T-helper 1 cell treated with Interleukin-12 subunit alpha and Interleukin-12 subunit beta and Interleukin-4 antibody, amounts not matched to agents 30 ng/mL and 1 ng/mL, for 36 hours (primary cell): ENCODE results near the gene WSCD2. TPM values are rescaled to one million over a fixed set of nuclear protein-coding genes. Genes with fewer than 3 reads are reported as not detected.

ENCODE experiments used
- intact Hi-C: fragments of 100-400 bp; cut with micrococcal nuclease; formaldehyde crosslinking; loops from one replicate; pipeline ENCODE4 v1.15.1; 2024
- total RNA-seq: library from RNA; stranded (reverse); gene quantifications from 2 replicates; pipeline ENCODE4 v1.2.3, GENCODE V29; 2022

The WSCD2 gene
- total RNA-seq, 1 donor from 2014 or later = not detected

DNA sequence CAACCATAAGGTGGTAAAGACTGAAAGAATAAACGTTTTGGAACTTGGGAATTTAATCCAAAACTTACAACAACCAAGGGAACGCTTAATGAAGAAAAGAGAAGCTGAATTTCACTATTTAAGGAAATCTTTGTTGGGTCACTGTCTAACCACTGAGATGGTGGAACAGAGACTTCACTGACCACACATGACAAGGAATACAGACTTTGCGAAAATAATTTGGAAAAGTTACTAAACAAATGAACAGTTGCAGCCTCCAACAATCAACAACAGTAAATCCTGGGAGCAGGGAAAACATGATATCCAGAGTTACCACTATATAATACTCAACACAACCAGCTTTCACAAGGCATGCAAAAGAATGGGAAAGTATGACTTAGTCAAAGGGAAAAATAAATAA is 131.0 kb downstream of the WSCD2 start:
- intact Hi-C loops = no loop called here

DNA sequence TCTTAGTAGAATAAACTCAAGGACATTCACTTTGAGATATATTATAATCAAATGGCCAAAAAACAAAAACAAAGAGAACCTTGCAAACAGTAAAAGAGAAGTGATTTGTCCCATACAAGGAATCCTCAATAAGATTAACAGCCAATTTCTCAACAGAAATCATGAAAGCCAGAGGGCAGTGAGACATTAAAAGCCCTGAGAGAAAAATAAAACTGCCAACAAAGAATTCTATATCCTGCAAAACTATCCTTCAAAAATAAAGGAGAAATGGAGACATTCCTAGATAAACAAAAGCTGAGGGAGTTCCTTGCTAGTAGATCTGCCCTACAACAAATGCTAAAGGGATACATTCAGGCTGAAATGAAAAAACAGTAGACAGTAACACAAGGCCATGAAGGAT is 131.9 kb downstream of the WSCD2 start:
- intact Hi-C loops = no loop called here

DNA sequence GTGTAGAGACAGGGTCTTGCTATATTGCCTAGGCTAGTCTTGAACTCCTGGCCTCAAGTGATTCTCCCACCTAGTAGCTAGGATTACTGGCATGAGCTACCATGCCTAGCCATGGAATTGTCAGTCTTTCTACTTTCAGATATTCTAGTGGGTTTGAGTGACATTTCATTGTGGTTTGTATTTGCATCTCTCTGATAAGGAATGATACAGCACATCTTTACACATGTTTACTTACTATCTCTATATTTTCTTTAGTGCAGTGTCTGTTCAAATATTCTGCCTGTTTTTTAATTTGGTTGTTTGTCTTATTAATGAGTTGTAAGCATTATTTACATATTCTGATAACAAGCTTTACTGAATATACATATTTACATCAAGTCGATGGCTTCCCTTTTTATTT is 136.4 kb downstream of the WSCD2 start:
- intact Hi-C loops = no loop called here

DNA sequence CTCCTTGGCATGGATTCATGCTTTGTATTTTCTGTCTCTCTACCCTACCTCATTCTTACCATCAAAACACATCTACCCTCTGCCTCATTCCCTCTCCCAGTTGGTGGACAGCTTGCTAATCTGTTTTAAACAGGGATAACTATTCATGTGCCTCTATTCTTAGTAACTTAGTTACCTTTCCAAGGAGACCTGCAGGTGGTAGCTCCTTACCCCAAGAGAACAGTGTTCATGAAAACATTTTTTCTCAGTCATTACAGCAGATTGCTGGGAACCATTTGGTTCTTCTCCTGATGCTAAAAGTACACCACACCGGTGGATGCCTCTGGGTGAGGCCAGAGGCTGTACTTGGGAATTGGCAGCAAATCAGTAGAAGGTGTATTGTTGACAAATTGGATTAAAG is 137.0 kb downstream of the WSCD2 start:
- intact Hi-C loops = no loop called here

GRCh38 chr12:108267450-108267849 is 138.4 kb downstream of the WSCD2 start:
- intact Hi-C loops = no loop called here

DNA sequence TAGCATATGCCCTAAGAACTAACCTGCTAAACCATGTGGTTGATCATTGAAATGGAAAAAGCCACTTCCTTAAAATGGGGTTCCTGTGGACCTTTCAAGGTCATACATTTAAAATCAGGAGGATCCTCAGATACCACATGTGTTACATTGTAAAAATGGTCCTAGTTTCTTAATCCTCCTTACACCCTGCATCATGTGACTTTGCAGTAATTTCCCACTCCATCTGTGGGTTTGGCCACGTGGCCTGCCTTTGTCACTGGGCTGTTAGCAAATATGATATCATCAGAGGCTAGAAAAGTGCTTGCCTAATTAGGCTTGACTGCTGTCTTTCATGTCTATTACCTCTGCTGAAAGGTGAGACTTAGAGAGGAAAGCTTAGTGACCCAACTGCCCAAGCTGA is 139.3 kb downstream of the WSCD2 start:
- intact Hi-C loops = no loop called here

DNA sequence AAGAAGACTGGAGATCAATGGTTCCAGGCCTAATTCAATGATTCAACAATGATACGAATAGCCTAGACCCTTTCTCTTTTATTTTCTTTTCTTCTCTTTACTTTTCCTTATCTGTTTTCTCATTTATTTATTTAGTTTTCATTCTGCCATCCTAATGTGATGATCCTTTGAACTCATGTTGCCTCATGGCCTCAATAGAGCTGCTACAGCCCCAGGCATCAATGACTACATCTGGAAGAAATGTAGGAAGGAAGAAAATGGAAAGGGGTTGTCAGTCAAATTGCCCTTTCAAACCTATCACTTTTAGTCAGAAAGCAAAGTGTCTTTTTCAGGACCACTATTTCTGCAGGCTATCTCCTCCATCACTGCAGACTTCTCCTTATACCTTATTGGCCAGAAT is 140.1 kb downstream of the WSCD2 start:
- intact Hi-C loops = no loop called here

- intact Hi-C loops = no loop called here
Observed at GRCh38 chr12:108270035-108270848, 141.2 kb downstream of the WSCD2 start.

DNA sequence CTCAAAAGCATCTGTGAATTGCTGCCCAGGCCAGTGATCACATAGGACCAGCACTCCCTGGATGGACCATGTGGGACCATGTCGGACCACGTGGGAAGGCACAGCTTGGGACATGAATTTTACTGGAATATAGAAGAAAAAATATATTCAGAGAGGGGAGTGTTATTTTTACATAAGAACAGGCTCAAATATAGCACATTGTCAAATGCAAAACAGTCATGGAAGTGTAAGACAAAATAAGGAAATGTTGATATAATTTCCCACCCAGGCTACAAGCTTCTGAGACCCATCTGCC is 141.7 kb downstream of the WSCD2 start:
- intact Hi-C loops = no loop called here

GRCh38 chr12:108271951-108272872 is 143.1 kb downstream of the WSCD2 start:
- intact Hi-C loops = no loop called here

DNA sequence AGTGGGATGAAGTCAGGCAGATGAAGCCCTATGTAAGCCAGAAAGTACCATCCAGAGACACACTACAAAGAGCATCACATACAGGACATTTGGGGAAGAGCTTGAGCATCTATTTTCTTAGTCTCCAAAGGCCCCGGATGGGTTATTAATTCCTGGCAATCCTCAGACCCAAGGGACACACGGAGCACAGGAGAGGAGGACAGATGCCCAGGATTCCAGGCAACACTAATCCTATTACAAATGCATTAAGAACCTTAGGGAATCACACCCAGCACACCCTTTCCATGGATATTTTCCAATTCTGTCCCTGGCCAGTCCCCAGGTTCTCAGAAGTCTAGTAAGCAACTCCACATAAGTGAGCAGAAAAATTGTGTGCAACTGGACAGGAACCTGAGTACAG is 144.1 kb downstream of the WSCD2 start:
- intact Hi-C loops = no loop called here

- intact Hi-C loops = no loop called here
Observed at GRCh38 chr12:108277613-108278012, 148.5 kb downstream of the WSCD2 start.

DNA sequence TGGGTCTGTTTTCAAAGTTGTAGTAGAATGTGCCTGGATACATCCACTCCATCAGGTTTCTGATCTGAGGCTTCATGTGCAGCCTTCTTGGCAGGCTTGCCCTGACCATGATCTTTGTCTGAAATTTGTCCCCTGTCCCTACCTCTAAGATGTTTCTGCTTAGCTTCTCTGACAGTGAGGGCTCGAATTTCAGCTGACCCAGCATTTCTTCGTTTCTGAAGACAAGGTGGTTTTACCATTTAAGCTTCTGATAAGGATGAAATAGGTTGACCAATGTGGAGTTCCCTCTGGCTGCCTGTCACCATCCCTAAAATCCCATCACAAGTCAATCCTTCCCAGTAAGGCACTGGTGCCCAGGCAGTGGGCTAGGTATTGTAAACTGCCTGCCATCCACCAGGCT is 153.1 kb downstream of the WSCD2 start:
- intact Hi-C loops = no loop called here

GRCh38 chr12:108282676-108283075 is 153.6 kb downstream of the WSCD2 start:
- intact Hi-C loops = no loop called here

DNA sequence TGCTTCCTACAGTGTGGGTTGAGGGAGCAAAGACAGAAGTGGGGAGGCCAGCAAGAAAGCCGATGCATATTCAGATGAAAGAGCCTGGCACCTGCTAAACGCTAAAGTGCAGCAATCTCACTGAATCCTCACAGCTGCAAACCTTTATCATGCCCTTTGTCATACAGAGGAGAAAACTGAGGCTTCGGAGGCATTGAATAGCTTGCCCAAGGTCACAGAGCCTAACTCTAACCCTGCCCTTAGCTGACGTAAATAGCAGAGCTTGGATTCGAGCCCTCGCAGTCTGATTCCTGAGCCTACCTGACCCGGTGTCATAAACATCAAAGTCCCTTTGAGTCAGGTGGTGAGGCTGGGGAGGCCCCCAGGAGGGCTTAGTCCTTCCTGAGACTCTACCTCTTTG is 155.1 kb downstream of the WSCD2 start:
- intact Hi-C loops = no loop called here

DNA sequence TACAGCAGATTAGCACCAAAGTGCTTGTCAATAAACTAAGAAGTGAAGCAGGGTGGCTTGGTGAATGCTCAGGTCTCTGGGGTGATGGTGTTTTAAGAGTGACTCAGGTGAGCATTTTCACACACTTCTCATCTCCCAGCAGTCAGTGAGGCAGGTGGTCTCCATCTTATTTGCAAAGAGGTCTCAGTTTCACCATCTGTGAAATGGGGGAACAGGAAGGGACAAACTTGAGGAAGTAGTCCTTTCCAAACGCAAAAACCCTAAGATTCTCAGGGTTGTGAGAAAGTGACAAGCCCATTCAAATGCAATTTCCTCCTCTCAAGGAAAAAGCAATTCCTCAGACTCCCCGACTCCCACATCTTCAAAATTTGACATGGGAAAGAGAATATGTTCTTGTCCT is 155.9 kb downstream of the WSCD2 start:
- intact Hi-C loops = no loop called here

DNA sequence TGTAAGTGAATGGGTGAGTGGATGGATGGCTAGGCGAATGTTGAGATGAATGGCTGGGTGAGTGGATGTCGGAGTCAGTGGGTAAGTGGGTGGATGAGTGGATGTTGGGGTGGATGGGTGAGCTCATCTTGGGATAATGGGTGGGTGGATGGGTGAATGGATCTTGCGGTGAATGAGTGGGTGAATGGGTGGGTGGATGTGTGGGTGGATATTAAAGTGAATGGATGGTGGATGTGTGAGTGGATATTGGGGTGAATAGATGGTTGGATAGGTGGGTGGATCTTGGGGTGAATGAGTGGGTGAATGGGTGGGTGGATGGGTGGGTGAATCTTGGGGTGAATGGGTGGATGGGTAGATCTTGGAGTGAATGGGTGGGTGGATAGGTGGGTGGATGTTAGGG is 158.1 kb downstream of the WSCD2 start:
- intact Hi-C loops = no loop called here

DNA sequence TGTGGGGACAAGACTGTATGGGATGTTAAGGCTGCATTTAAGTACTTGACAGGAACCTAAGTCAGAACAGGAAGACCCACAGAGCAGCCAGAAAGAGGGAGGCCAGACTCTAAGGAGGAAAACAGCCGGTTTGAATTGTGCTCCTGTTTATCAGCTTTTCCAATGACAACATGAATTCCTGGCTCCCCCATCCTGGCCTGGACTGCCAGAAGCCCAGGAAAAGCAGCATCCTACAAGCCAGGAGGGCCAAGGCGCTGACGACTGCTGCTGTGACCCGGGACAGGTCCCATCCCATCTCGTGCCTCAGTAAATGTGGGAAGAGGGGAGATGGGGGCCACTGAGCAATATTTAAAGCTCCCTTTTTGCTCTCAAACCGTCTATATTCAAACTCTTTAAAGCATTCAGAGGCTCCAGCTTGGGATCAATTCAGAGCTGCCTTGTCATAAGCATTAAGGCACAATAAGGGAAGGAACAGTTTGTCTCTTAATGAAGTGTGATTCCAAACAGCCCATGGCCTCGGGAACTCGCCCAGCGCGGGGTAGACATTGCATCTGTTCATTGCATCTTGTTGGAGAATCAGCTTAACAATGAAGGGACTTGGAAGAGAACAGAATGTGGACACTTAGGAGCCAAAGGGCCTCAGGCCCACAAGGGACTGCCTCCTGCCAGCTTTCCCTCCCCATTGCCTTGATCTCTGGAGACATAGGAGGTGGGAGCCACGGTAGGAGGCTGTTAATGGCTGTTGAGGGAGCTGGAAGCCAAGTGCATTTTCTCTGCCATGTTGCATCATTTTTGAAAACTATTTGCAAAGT is 160.5 kb downstream of the WSCD2 start:
- intact Hi-C loops = no loop called here

DNA sequence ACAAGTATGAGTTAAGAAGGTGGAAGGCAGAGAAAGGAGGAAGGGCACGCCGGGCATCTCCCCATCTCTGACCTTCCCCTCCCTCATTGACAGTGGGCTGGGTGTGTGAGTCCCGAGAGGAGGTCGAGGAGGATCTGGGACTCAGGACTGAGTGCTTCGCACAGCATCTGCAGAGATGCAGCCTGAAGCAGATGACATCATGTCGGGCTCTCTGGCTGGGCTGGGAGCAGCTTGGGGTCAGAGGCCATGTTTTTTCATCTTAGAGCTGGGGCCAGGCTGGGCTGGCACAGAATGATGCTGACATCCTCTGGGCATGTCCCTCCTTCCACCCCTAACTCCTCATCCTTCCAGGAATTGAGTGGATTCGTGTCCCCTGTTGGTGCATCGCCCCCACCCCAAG is 166.6 kb downstream of the WSCD2 start:
- intact Hi-C loops = no loop called here

DNA sequence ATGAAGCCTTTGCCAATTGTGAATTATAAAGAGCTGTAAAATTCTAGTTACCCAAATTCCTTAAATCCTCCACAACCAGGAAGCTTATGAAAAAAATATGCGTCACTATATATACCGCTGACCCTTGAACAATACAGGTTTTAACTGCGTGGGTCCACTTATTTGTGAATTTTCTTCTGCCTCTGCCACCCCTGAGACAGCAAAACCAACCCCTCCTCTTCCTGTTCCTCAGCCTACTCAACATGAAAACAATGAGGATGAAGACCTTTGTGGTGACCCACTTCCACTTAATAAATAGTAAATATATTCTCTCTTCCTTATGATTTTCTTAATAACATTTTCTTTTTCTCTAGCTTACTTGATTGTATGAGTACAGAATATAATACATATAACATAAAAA is 167.9 kb downstream of the WSCD2 start:
- intact Hi-C loops = no loop called here

DNA sequence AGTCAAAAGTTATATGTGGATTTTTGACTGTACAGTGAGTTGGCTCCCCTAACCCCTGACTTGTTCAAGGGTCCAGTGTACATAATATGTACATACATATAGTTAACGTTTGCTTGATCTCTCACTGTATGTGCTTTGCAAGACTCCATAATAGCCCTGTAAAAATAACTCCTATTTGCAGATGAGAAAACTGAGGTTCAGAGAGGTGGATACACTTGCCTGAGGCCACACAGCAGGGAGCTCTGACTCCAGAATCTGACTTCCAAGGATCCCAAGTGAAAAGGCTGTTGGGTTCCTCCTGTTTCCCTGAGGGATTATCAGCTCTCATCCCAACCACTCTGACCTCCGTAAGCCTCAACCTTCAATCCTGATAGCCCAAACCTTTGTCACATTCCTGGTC is 168.3 kb downstream of the WSCD2 start:
- intact Hi-C loops = no loop called here
